ENCODE data around the gene MYOT. TPM values are rescaled to one million over a fixed set of nuclear protein-coding genes. Genes with fewer than 3 reads are reported as not detected.

MYOT gene
- total and polyA plus RNA-seq, 2 donors (not counting 3 experiments of a cell fraction or from before 2014, with no cell fraction given), result not detected

GRCh38 chr5:137933491-137933911, 65.8 kb downstream of the MYOT start:
- Histone ChIP-seq H3K36me3 (ENCODE audit: control insufficient read depth in 2 of 2, extremely low read depth in 1 of 2, insufficient read depth in 2 of 2, low read length in 2 of 2) (peaks cover 0 to under 1% of the 10 kb centered on the region in 2 experiments), H3K4me2 (ENCODE audit: insufficient read depth, low read length) (no peak overlapping the region), H3K27ac (ENCODE audit: insufficient read depth, low read depth, low read length) (no peak overlapping the region), H4K20me1 (replicated peaks; ENCODE audit: control insufficient read depth, extremely low read depth, insufficient read depth, low read length) (no peaks in the 10 kb centered on the region), H3K9me1 (replicated peaks; ENCODE audit: control insufficient read depth, extremely low read depth, insufficient read depth, low read length) (no peaks in the 10 kb centered on the region), H3K79me2 (ENCODE audit: control insufficient read depth, insufficient read depth, low read length) (no peaks in the 10 kb centered on the region), H3K27me3 (ENCODE audit: control insufficient read depth in 2 of 2, insufficient read depth in 2 of 2, low read length in 2 of 2) (no peaks in the 10 kb centered on the region), H3K9me3 (replicated peaks; ENCODE audit: control insufficient read depth, insufficient read depth, low read length) (no peaks in the 10 kb centered on the region), H3K4me1 (ENCODE audit: control insufficient read depth, extremely low read depth, insufficient read depth, low read length) (no peaks in the 10 kb centered on the region), H3K4me3 (replicated peaks in 1 of 3; ENCODE audit: insufficient read depth in 1 of 3, low read depth in 1 of 3, low read length in 3 of 3) (no peak overlapping the region), H2AFZ (ENCODE audit: low read depth, low read length) (no peak overlapping the region), H3K9ac (replicated peaks; ENCODE audit: extremely low read depth, insufficient read depth, low read length) (no peak overlapping the region)
- dilution Hi-C loops (cut with MboI; ENCODE audit: extremely low pct_ligation_motif_present, low sequenced_read_pairs), result no loop called here
- POLR2A ChIA-PET, result no interaction called here
- no peak for TF ChIP-seq POLR2AphosphoS5 (IDR thresholded peaks at IDR 0.05; ENCODE audit: insufficient read depth, low read depth, low read length)
- TF ChIP-seq JUN (IDR thresholded peaks at IDR 0.05; ENCODE audit: borderline replicate concordance, insufficient read depth, insufficient read length, low read depth), result no peak
- TF ChIP-seq, protein P1, sequence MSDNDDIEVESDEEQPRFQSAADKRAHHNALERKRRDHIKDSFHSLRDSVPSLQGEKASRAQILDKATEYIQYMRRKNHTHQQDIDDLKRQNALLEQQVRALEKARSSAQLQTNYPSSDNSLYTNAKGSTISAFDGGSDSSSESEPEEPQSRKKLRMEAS (IDR thresholded peaks at IDR 0.05; ENCODE audit: insufficient read depth, insufficient read length), result no peak
- TF ChIP-seq EZH2 (IDR thresholded peaks at IDR 0.05; ENCODE audit: borderline replicate concordance, low read depth, low read length, severe bottlenecking), result no peak
- no peak for TF ChIP-seq FOS (IDR thresholded peaks at IDR 0.05; ENCODE audit: borderline replicate concordance, insufficient read depth, low read length)
- TF ChIP-seq POLR2A (IDR thresholded peaks at IDR 0.05; ENCODE audit: low read depth, low read length), result no peak
- no peak for TF ChIP-seq MYC (IDR thresholded peaks at IDR 0.05; ENCODE audit: low read depth, low read length)
- TF ChIP-seq GATA2 (IDR thresholded peaks at IDR 0.05; ENCODE audit: insufficient read depth, insufficient read length, low read depth, low read length), result no peak
- no peak for TF ChIP-seq CTCF (IDR thresholded peaks at IDR 0.05; ENCODE audit: extremely low read depth in 1 of 2, insufficient read depth in 1 of 2, low read depth in 1 of 2, low read length in 2 of 2)
- intact Hi-C loops (cut with micrococcal nuclease), result no loop called here
- DNase-seq (ENCODE audit: low read depth, low spot score) (peak; percentile 35), FAIRE-seq (no peak)
- TSS peak; percentile 8 for BruUV-seq (replicated peaks)
- CTCF ChIA-PET, result interaction anchor here (0.6 to 1.1 kb wide), 3 partner anchors 32 to 304 kb away, joined by 3 read pairs; no protein-coding TSS in a partner anchor

Measured in endothelial cell of umbilical vein (primary cell).